Lower leg skin (tissue), 4 donors: ENCODE measurements around the gene PCDHGB6. TPM values are rescaled to one million over a fixed set of nuclear protein-coding genes. Genes with fewer than 3 reads are reported as not detected.
A peak's percentile ranks its signal among the peaks of the same experiment; 100 is the strongest.
"Not testable (repeated sequence)": the region's sequence is repeated elsewhere in the genome, so short reads cannot be mapped to it uniquely, and the experiment has no call there.

Experiments
- DNase-seq, 2 donors: peaks; one replicate each; pipeline ENCODE4 v3.0.0-alpha.2; 2019; ENCODE audit warnings: low spot score in 2 of 2
- H3K4me3 ChIP-seq: fragments of 200-600 bp; sonication (generic); 2 replicates; pipeline ENCODE4 v1.5.1; 2017; ENCODE audit warnings: mild to moderate bottlenecking, low read depth; ENCODE audit not compliant: poor library complexity, severe bottlenecking
- POLR2A ChIP-seq, 2 donors: fragments of 450-650 bp; IDR thresholded peaks; one replicate each; pipeline ENCODE4 v1.6.1; 2016 to 2017; ENCODE audit warnings: antibody characterized with exemption in 2 of 2, mild to moderate bottlenecking in 1 of 2, moderate library complexity in 1 of 2
- WGBS, 2 donors: methylation state at CpG; one replicate each; pipeline ENCODE4 v1.1.5; 2018; 5-methylcytosine and 5-hydroxymethylcytosine counted together
- intact Hi-C: fragments of 100-400 bp; cut with DNase I; formaldehyde crosslinking; loops from one replicate; pipeline ENCODE4 v1.15.0; 2023; ENCODE audit warnings: low total_unique reads
- total RNA-seq, 4 donors: library from RNA; depleted of rRNA; stranded (reverse); fragments of >200 nt; gene quantifications; one replicate each; pipeline ENCODE4 v1.1.0, GENCODE V29; 2016
- TF ChIP-seq, protein P1 (sequence below), 3 donors: fragments of 450-650 bp; IDR thresholded peaks; one replicate each; pipeline ENCODE4 v1.5.1; 2016; ENCODE audit warnings: antibody characterized with exemption in 3 of 3, mild to moderate bottlenecking in 3 of 3, moderate library complexity in 2 of 3

The PCDHGB6 gene
- total RNA-seq, 4 donors from 2014 or later: 4.4 to 7.4 (median 6.6) TPM

DNA sequence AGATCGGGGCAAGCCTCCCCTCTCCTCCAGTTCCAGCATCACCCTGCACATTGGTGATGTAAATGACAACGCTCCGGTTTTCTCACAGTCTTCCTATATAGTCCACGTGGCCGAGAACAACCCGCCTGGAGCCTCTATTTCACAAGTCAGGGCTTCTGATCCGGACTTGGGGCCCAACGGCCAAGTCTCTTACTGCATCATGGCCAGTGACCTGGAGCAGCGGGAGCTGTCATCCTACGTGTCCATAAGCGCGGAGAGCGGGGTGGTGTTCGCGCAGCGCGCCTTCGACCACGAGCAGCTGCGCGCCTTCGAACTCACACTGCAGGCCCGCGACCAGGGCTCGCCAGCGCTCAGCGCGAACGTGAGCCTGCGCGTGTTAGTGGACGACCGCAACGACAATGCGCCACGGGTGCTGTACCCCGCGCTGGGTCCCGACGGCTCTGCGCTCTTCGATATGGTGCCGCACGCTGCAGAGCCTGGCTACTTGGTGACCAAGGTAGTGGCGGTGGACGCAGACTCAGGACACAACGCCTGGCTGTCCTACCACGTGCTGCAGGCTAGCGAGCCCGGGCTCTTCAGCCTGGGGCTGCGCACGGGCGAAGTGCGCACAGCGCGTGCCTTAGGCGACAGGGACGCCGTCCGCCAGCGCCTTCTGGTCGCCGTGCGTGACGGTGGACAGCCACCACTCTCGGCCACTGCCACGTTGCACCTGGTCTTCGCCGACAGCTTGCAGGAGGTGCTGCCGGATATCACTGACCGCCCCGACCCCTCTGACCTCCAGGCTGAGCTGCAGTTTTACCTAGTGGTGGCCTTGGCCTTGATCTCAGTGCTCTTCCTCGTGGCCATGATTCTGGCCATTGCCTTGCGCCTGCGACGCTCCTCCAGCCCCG, 18.4 kb upstream of the PCDHGB6 start:
- peak in 1 of 2 donors; percentile 62 for DNase-seq
- no peak overlapping the region for H3K4me3 ChIP-seq
- TF ChIP-seq, protein P1, sequence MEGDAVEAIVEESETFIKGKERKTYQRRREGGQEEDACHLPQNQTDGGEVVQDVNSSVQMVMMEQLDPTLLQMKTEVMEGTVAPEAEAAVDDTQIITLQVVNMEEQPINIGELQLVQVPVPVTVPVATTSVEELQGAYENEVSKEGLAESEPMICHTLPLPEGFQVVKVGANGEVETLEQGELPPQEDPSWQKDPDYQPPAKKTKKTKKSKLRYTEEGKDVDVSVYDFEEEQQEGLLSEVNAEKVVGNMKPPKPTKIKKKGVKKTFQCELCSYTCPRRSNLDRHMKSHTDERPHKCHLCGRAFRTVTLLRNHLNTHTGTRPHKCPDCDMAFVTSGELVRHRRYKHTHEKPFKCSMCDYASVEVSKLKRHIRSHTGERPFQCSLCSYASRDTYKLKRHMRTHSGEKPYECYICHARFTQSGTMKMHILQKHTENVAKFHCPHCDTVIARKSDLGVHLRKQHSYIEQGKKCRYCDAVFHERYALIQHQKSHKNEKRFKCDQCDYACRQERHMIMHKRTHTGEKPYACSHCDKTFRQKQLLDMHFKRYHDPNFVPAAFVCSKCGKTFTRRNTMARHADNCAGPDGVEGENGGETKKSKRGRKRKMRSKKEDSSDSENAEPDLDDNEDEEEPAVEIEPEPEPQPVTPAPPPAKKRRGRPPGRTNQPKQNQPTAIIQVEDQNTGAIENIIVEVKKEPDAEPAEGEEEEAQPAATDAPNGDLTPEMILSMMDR (IDR thresholded peaks at IDR 0.05): no peak
- TF ChIP-seq POLR2A (IDR thresholded peaks at IDR 0.05): no peak
- intact Hi-C loops: no loop called here
- WGBS, 2 donors: 35 to 39% methylated on average over 31 to 42 of the region's 77 CpGs

DNA sequence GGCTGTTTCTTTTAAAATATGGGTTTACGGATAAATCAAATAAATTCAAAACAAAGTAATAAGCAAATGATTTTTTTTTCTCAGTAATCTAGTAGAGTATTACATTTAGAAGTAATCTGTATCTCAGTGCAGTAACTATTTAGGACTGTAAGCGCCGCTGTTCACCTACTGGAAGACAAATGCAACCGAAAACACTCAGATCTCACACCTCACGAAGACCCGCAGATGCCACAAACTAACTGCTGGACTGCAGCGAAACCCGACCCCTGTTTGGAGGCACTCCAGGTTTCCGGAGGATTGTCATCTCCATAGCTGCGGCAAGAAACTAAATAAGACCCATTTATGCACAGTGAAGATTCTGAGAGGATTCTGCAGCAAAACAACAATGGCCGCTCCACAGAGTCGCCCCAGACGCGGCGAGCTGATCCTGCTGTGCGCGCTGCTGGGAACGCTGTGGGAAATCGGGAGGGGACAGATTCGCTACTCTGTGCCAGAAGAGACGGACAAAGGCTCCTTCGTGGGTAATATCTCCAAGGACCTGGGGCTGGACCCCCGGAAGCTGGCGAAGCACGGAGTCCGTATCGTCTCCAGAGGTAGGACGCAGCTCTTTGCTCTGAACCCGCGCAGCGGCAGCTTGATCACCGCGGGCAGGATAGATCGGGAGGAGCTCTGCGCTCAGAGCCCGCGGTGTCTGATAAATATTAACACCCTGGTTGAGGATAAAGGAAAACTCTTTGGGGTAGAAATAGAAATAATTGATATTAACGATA, 15.2 kb upstream of the PCDHGB6 start, which contains the start of gene PCDHGA8:
Gene PCDHGA8 (plus strand): TSS at position 205 of the 770 bp plus-strand sequence. CDS start 181 bp downstream, at position 386.
- no peak within 1 kb of the TSS for H3K4me3 ChIP-seq
- intact Hi-C loops: no loop called here
- no peak for DNase-seq
- TF ChIP-seq, protein P1 (IDR thresholded peaks at IDR 0.05): no peak
- TF ChIP-seq POLR2A (IDR thresholded peaks at IDR 0.05): no peak
- 27 to 34% methylated on average over 38 of the region's 38 CpGs for WGBS, 2 donors

DNA sequence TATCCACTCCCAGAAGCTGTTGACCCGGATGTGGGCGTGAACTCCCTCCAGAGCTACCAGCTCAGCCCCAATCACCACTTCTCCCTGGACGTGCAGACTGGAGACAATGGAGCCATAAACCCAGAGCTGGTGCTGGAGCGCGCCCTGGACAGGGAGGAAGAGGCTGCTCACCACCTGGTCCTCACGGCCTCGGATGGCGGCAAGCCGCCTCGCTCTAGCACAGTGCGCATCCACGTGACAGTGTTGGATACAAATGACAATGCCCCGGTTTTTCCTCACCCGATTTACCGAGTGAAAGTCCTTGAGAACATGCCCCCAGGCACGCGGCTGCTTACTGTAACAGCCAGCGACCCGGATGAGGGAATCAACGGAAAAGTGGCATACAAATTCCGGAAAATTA, 14.6 kb upstream of the PCDHGB6 start:
- 32 to 37% methylated on average over 21 of the region's 21 CpGs for WGBS, 2 donors
- H3K4me3 ChIP-seq: no peak overlapping the region
- TF ChIP-seq, protein P1 (IDR thresholded peaks at IDR 0.05): no peak
- no peak for TF ChIP-seq POLR2A (IDR thresholded peaks at IDR 0.05)
- intact Hi-C loops: no loop called here
- DNase-seq: no peak

DNA sequence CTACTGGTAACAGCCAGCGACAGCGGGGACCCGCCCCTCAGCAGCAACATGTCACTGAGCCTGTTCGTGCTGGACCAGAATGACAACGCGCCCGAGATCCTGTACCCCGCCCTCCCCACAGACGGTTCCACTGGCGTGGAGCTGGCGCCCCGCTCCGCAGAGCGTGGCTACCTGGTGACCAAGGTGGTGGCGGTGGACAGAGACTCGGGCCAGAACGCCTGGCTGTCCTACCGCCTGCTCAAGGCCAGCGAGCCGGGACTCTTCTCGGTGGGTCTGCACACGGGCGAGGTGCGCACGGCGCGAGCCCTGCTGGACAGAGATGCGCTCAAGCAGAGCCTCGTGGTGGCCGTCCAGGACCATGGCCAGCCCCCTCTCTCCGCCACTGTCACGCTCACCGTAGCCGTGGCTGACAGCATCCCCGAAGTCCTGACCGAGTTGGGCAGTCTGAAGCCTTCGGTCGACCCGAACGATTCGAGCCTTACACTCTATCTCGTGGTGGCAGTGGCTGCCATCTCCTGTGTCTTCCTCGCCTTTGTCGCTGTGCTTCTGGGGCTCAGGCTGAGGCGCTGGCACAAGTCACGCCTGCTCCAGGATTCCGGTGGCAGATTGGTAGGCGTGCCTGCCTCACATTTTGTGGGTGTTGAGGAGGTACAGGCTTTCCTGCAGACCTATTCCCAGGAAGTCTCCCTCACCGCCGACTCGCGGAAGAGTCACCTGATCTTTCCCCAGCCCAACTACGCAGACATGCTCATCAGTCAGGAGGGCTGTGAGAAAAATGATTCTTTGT, 13.2 kb upstream of the PCDHGB6 start:
- DNase-seq, intact Hi-C loops, H3K4me3 ChIP-seq: not testable (repeated sequence)
- 33 to 40% methylated on average over 29 to 38 of the region's 53 CpGs for WGBS, 2 donors

DNA sequence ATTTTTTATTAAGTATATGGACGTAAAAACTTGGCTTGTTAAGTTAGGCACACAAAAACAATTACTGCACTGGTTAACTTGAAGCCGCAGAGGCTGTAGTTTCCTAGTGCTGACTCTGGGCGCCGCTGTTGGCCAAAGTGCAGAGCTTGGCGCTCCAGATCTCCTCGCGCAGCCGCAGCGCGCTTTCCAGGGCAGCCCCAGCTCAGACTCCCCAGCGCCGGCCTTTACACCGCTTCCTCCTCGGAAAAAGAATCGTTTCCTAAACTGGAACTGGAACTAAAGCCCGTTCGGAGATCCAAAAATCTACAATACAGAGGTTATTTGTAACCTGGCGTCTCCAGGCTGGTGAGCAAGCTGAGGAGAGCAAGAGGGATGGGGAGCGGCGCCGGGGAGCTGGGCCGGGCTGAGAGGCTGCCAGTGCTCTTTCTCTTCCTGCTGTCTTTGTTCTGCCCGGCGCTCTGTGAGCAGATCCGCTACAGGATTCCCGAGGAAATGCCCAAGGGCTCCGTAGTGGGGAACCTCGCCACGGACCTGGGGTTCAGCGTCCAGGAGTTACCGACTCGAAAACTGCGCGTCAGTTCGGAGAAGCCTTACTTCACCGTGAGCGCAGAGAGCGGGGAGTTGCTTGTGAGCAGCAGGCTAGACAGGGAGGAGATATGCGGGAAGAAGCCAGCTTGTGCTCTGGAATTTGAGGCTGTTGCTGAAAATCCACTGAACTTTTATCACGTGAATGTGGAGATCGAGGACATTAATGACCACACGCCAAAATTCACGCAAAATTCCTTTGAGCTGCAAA, 9.9 kb upstream of the PCDHGB6 start, which contains the start of gene PCDHGB5:
Gene PCDHGB5 (plus strand): TSS at position 192 of the 796 bp plus-strand sequence. CDS start 181 bp downstream, at position 373.
- peak in 1 of 2 donors; percentile 83 for DNase-seq
- intact Hi-C loops, H3K4me3 ChIP-seq: not testable (repeated sequence)
- whole genome bisulfite sequencing, 2 donors: 8 to 10% methylated on average over 22 to 27 of the region's 43 CpGs

DNA sequence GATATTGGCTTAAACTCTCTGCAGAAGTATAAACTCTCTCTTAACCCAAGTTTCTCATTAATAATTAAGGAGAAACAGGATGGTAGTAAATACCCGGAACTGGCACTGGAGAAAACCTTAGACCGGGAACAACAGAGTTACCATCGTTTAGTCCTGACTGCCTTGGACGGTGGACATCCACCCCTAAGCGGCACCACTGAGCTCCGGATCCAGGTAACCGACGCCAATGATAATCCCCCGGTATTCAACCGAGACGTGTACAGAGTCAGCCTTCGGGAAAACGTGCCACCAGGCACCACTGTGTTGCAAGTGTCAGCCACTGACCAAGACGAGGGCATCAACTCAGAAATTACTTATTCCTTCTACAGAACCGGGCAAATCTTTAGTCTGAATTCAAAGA, 9.2 kb upstream of the PCDHGB6 start:
- no peak overlapping the region for H3K4me3 ChIP-seq
- 29 to 30% methylated on average over 15 of the region's 15 CpGs for WGBS, 2 donors
- intact Hi-C loops: no loop called here
- TF ChIP-seq, protein P1 (IDR thresholded peaks at IDR 0.05): no peak
- no peak for TF ChIP-seq POLR2A (IDR thresholded peaks at IDR 0.05)
- DNase-seq: no peak
